K562 (cell line): ENCODE results near the gene CCN6. TPM values are rescaled to one million over a fixed set of nuclear protein-coding genes. Genes with fewer than 3 reads are reported as not detected.

Experiments
- EP400 ChIP-seq: fragments of 450-650 bp; IDR thresholded peaks from 2 replicates; pipeline ENCODE4 v1.6.1; 2017; ENCODE audit warnings: antibody characterized with exemption, mild to moderate bottlenecking, moderate library complexity
- ETV1 ChIP-seq: fragments of 450-650 bp; conservative IDR thresholded peaks from 2 replicates; pipeline ENCODE4 v1.6.1; 2016; ENCODE audit warnings: missing genetic modification characterization, control low read depth, low read depth, missing compliant biosample characterization
- GTF2F1 ChIP-seq: IDR thresholded peaks from 2 replicates; pipeline ENCODE4 v1.6.1; 2011; ENCODE audit warnings: low read depth, low read length, improper control_type of control experiment
- NR1H2 ChIP-seq: sonication (generic); formaldehyde crosslinking; IDR thresholded peaks from 2 replicates; pipeline ENCODE4 v1.4.0; 2020; ENCODE audit warnings: mild to moderate bottlenecking, missing genetic modification reagents
- POLR2AphosphoS5 ChIP-seq: IDR thresholded peaks from 2 replicates; pipeline ENCODE4 v1.6.1; 2011; ENCODE audit warnings: mild to moderate bottlenecking, low read depth, low read length, moderate library complexity; ENCODE audit not compliant: control insufficient read depth, insufficient read depth
- RNF2 ChIP-seq: sonication (generic); IDR thresholded peaks from 2 replicates; pipeline ENCODE4 v1.6.1; 2016
- TAL1 ChIP-seq: fragments of 450-650 bp; IDR thresholded peaks from 2 replicates; pipeline ENCODE4 v1.6.1; 2016; ENCODE audit warnings: mild to moderate bottlenecking
- ZNF165 ChIP-seq: fragments of 250-450 bp; sonication (Bioruptor Pico); IDR thresholded peaks from 2 replicates; pipeline ENCODE4 v1.4.0; 2020; ENCODE audit warnings: borderline replicate concordance
- ZNF184 ChIP-seq: sonication (generic); formaldehyde crosslinking; IDR thresholded peaks from 2 replicates; pipeline ENCODE4 v1.5.0; 2020; ENCODE audit warnings: missing genetic modification reagents
- polyA plus RNA-seq, 8 experiments: library from polyadenylated mRNA; depleted of rRNA in 4 of 8; stranded (reverse) in 5 of 8; unstranded in 3 of 8; fragments of >200 nt; fragmentation: Nextera tagmentation in 2 of 8; fragmentation: Illumina TruSeq in 1 of 8; extraction: Ambion mirVana in 2 of 8; extraction: Trizol in 1 of 8; gene quantifications; 2 replicates each; pipeline versions ENCODE4 v1.2.1 to v1.2.3, GENCODE V29; 2011 to 2014; ENCODE audit warnings: inconsistent platforms in 1 of 8, missing spikeins in 1 of 8
- total RNA-seq, 7 experiments: library from RNA; depleted of rRNA in 6 of 7; stranded (reverse); fragments of >200 nt in 6 of 7; fragmentation: Illumina TruSeq in 2 of 7; extraction: Trizol in 2 of 7; gene quantifications; 2 replicates each; pipeline versions ENCODE4 v1.2.1 to v1.2.3, GENCODE V29; 2011 to 2021; ENCODE audit warnings: low replicate concordance in 1 of 7
- TF ChIP-seq, protein P1 (sequence below): fragments of 450-650 bp; IDR thresholded peaks from 2 replicates; pipeline ENCODE4 v1.7.1; 2018; ENCODE audit warnings: mild to moderate bottlenecking, low read depth; ENCODE audit not compliant: partially characterized antibody
- TF ChIP-seq, protein P2 (sequence below): conservative IDR thresholded peaks from 2 replicates; pipeline ENCODE4 v1.6.1; 2011; ENCODE audit warnings: low read depth, mild to moderate bottlenecking, low read length; ENCODE audit not compliant: control insufficient read depth
- TF ChIP-seq, protein P3 (sequence below): fragments of 450-650 bp; conservative IDR thresholded peaks from 2 replicates; pipeline ENCODE4 v1.6.1; 2016; ENCODE audit warnings: missing genetic modification characterization, low read depth, mild to moderate bottlenecking, control low read depth, missing compliant biosample characterization
- TF ChIP-seq, protein P4 (sequence below): fragments of 250-450 bp; sonication (Bioruptor Pico); IDR thresholded peaks from 2 replicates; pipeline ENCODE4 v1.9.0; 2021; ENCODE audit warnings: mild to moderate bottlenecking
- TF ChIP-seq, protein P5 (sequence below): fragments of 250-450 bp; sonication (Bioruptor Pico); IDR thresholded peaks from 2 replicates; pipeline ENCODE4 v1.8.0; 2021; ENCODE audit warnings: mild to moderate bottlenecking, moderate library complexity

Gene CCN6
- total and polyA plus RNA-seq, 9 of the 15 experiments (the other 6 are each of a cell fraction or from before 2014, with no cell fraction given) = 0.04 to 0.62 (median 0.21) TPM; not detected in 2

DNA sequence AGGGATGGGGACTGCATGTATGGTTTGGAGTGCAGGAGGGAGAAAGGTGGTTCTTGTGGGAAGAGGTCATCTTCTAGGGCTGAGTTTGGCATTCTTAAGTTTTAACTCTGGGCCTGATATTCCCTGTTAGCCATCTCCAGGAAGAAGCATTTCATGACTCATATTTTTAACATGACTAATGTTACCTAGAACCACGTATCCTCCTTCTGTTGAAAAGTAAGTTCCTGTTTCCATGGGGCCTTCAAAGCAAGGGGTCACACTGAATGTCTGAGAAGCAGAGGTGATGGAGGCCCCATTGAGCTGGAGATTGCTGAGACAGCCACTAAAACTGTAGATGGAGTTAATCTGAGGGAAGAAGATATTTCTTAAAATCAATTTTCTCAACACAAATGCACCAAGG, 63.6 kb downstream of the CCN6 start (continued):
- TF ChIP-seq, protein P1, sequence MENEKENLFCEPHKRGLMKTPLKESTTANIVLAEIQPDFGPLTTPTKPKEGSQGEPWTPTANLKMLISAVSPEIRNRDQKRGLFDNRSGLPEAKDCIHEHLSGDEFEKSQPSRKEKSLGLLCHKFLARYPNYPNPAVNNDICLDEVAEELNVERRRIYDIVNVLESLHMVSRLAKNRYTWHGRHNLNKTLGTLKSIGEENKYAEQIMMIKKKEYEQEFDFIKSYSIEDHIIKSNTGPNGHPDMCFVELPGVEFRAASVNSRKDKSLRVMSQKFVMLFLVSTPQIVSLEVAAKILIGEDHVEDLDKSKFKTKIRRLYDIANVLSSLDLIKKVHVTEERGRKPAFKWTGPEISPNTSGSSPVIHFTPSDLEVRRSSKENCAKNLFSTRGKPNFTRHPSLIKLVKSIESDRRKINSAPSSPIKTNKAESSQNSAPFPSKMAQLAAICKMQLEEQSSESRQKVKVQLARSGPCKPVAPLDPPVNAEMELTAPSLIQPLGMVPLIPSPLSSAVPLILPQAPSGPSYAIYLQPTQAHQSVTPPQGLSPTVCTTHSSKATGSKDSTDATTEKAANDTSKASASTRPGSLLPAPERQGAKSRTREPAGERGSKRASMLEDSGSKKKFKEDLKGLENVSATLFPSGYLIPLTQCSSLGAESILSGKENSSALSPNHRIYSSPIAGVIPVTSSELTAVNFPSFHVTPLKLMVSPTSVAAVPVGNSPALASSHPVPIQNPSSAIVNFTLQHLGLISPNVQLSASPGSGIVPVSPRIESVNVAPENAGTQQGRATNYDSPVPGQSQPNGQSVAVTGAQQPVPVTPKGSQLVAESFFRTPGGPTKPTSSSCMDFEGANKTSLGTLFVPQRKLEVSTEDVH = no peak
- TF ChIP-seq EP400 (no peak), NR1H2 (CRISPR knock-in tag) (no peak), ZNF184 (CRISPR knock-in tag) (no peak), TAL1 (no peak), GTF2F1 (no peak), RNF2 (no peak), POLR2AphosphoS5 (no peak), ZNF165 (CRISPR knock-in tag) (no peak), ETV1 (tag) (no peak)
- TF ChIP-seq, protein P2, sequence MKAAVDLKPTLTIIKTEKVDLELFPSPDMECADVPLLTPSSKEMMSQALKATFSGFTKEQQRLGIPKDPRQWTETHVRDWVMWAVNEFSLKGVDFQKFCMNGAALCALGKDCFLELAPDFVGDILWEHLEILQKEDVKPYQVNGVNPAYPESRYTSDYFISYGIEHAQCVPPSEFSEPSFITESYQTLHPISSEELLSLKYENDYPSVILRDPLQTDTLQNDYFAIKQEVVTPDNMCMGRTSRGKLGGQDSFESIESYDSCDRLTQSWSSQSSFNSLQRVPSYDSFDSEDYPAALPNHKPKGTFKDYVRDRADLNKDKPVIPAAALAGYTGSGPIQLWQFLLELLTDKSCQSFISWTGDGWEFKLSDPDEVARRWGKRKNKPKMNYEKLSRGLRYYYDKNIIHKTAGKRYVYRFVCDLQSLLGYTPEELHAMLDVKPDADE = no peak
- TF ChIP-seq, protein P3, sequence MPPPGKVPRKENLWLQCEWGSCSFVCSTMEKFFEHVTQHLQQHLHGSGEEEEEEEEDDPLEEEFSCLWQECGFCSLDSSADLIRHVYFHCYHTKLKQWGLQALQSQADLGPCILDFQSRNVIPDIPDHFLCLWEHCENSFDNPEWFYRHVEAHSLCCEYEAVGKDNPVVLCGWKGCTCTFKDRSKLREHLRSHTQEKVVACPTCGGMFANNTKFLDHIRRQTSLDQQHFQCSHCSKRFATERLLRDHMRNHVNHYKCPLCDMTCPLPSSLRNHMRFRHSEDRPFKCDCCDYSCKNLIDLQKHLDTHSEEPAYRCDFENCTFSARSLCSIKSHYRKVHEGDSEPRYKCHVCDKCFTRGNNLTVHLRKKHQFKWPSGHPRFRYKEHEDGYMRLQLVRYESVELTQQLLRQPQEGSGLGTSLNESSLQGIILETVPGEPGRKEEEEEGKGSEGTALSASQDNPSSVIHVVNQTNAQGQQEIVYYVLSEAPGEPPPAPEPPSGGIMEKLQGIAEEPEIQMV (tag) = no peak
- TF ChIP-seq, protein P4, sequence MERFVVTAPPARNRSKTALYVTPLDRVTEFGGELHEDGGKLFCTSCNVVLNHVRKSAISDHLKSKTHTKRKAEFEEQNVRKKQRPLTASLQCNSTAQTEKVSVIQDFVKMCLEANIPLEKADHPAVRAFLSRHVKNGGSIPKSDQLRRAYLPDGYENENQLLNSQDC (CRISPR knock-in tag) = no peak
- TF ChIP-seq, protein P5, sequence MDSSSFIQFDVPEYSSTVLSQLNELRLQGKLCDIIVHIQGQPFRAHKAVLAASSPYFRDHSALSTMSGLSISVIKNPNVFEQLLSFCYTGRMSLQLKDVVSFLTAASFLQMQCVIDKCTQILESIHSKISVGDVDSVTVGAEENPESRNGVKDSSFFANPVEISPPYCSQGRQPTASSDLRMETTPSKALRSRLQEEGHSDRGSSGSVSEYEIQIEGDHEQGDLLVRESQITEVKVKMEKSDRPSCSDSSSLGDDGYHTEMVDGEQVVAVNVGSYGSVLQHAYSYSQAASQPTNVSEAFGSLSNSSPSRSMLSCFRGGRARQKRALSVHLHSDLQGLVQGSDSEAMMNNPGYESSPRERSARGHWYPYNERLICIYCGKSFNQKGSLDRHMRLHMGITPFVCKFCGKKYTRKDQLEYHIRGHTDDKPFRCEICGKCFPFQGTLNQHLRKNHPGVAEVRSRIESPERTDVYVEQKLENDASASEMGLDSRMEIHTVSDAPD (CRISPR knock-in tag) = no peak
